Heart right ventricle (tissue), 16 donors: ENCODE data around the gene RHOU. TPM values are rescaled to one million over a fixed set of nuclear protein-coding genes. Genes with fewer than 3 reads are reported as not detected.

ENCODE experiments used
- ATAC-seq, 8 donors: fragments of 200-7000 bp; cut with Tn5 transposase; one replicate each; pipeline ENCODE4 v1.9.1; 2020; ENCODE audit warnings: mild to moderate bottlenecking in 8 of 8, moderate library complexity in 8 of 8, moderate number of reproducible peaks in 1 of 8
- DNase-seq, 2 donors: peaks; one replicate each; pipeline ENCODE4 v3.0.0-alpha.2; 2020
- H3K27ac ChIP-seq, 10 donors: fragments of 200-600 bp; sonication (generic) in 2 of 10; one replicate each; pipeline versions ENCODE4 v1.5.0 to v1.8.0; 2020 to 2022; ENCODE audit warnings: mild to moderate bottlenecking in 3 of 10
- H3K27me3 ChIP-seq, 7 donors: fragments of 200-600 bp; one replicate each; pipeline ENCODE4 v1.8.0; 2021 to 2022; ENCODE audit warnings: mild to moderate bottlenecking in 2 of 7
- H3K36me3 ChIP-seq, 9 donors: fragments of 200-600 bp; sonication (generic) in 1 of 9; one replicate each; pipeline versions ENCODE4 v1.5.0 to v1.8.0; 2020 to 2022; ENCODE audit warnings: mild to moderate bottlenecking in 2 of 9
- H3K4me1 ChIP-seq, 9 donors: fragments of 200-600 bp; sonication (generic) in 1 of 9; one replicate each; pipeline versions ENCODE4 v1.5.0 to v1.8.0; 2020 to 2022; ENCODE audit warnings: mild to moderate bottlenecking in 4 of 9
- H3K4me3 ChIP-seq, 10 donors: fragments of 200-600 bp; sonication (generic) in 2 of 10; one replicate each; pipeline versions ENCODE4 v1.5.0 to v1.8.0; 2020 to 2022; ENCODE audit warnings: mild to moderate bottlenecking in 7 of 10, moderate library complexity in 2 of 10
- H3K9me3 ChIP-seq, 11 donors: fragments of 200-600 bp in 10 of 11; sonication (generic) in 2 of 11; one replicate each; pipeline versions ENCODE4 v1.5.0 to v1.8.0; 2013 to 2022; ENCODE audit warnings: mild to moderate bottlenecking in 2 of 11, control low read depth in 1 of 11, moderate library complexity in 1 of 11
- WGBS, 2 donors: extraction: QIAGEN DNeasy Blood & Tissue Kit; methylation state at CpG; one replicate each; pipeline ENCODE4 v1.1.7; 2013; ENCODE audit warnings: inconsistent platforms in 1 of 2; 5-methylcytosine and 5-hydroxymethylcytosine counted together
- intact Hi-C, 10 donors: fragments of 100-400 bp; cut with DNase I; formaldehyde crosslinking; loops; one replicate each; pipeline versions ENCODE4 v1.11.1 to v1.14.2; 2022
- polyA plus RNA-seq, 2 donors: library from polyadenylated mRNA; stranded (reverse); fragments of 200-250 nt; gene quantifications; one replicate each; pipeline ENCODE4 v1.2.3, GENCODE V29; 2013
- total RNA-seq, 10 donors: library from RNA; stranded (reverse); fragmentation: NEBNext Ultra II Directional in 3 of 10; extraction: Animal tissue kit (Norgen Biotek cat#: 25700) in 3 of 10; gene quantifications; one replicate each; pipeline versions ENCODE4 v1.2.1 to v1.2.4, GENCODE V29; 2021 to 2023
- TF ChIP-seq, protein P1 (sequence below), 9 donors: fragments of 200-600 bp; sonication (generic) in 2 of 9; IDR thresholded peaks; one replicate each; pipeline versions ENCODE4 v1.5.0 to v1.8.0; 2021 to 2022; ENCODE audit warnings: antibody characterized with exemption in 9 of 9, mild to moderate bottlenecking in 5 of 9, moderate library complexity in 1 of 9
- donor health status: Arrhythmogenic right ventricular cardiomyopathy.
- donor health status: ischemic (EF 13 %, LVEDD 7.1; RV severe dilation, severe dysfunction).
- donor health status: healthy with polysubstance abuse.
- donor health status: DM: no; HTN: yes; CAD: no.
- donor health status: DM: no; HTN: no; CAD: no.
- donor health status: ischemic (EF 25% LVEDD 6.9; RV normal size, moderate dysfunction).
- donor health status: ischemic (EF 25% LVEDD 5.7; RV mildly dilated, moderate dysfunction).
- donor health status: healthy.
- donor health status: DM: yes; HTN: yes; CAD: no.
- donor health status: Ischemic cardiomyopathy.
- donor health status: ischemic (EF 35%, LVEDD 5.7; RV mildly dilated, moderate dysfunction).
- donor health status: nonischemic (EF 11% LVEDD 7.7; RV severe dilation, severe dysfunction).
- donor health status: DM: yes; HTN: yes; CAD: no.
- donor health status: PGD.
- donor health status: ischemic (EF 29% LVEDD 5.4; RV normal size, mild dysfunction).
- donor health status: nonischemic (EF 23%, LVEDD 6.1; RV moderate dilation, normal function).

The RHOU gene
- total and polyA plus RNA-seq, 12 donors, result 1.00 to 10.8 (median 3.3) TPM

DNA sequence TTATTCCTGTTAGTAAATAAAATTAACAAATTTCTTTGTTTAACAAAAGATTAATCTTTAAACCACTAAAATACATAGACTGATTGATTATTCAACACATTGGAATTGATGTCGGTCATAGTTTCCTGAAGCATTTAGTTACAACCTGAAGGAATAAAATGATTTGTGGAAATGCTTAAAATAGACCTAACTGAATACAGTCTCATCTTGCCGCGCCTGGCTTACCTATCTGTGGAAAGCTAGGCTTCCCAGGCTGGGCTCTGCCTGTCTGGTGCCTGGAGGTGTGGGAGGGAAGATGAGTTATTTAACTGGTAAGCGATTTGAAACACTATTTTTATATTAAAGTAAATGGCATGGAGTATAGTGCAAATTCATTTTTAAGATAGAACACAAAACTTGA is 10.2 kb downstream of the RHOU start:
- TF ChIP-seq, protein P1, sequence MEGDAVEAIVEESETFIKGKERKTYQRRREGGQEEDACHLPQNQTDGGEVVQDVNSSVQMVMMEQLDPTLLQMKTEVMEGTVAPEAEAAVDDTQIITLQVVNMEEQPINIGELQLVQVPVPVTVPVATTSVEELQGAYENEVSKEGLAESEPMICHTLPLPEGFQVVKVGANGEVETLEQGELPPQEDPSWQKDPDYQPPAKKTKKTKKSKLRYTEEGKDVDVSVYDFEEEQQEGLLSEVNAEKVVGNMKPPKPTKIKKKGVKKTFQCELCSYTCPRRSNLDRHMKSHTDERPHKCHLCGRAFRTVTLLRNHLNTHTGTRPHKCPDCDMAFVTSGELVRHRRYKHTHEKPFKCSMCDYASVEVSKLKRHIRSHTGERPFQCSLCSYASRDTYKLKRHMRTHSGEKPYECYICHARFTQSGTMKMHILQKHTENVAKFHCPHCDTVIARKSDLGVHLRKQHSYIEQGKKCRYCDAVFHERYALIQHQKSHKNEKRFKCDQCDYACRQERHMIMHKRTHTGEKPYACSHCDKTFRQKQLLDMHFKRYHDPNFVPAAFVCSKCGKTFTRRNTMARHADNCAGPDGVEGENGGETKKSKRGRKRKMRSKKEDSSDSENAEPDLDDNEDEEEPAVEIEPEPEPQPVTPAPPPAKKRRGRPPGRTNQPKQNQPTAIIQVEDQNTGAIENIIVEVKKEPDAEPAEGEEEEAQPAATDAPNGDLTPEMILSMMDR (IDR thresholded peaks at IDR 0.05), result no peak
- ATAC-seq, result no peak
- H3K27me3 ChIP-seq, result peaks cover 0 to 17% (median 0%) of the 10 kb centered on the region in 7 donors
- peaks cover 0 to 66% (median 0%) of the 10 kb centered on the region in 9 donors for H3K36me3 ChIP-seq
- no peak overlapping the region for H3K27ac ChIP-seq
- H3K4me1 ChIP-seq, result peaks cover 0 to 12% (median 0%) of the 10 kb centered on the region in 9 donors
- intact Hi-C loops, result no loop called here
- no peak for DNase-seq
- 91 to 93% methylated on average over 4 of the region's 4 CpGs for WGBS, 2 donors
- H3K4me3 ChIP-seq, result no peak overlapping the region
- no peaks in the 10 kb centered on the region for H3K9me3 ChIP-seq

GRCh38 chr1:228747301-228747935 is 12.1 kb downstream of the RHOU start:
- Histone ChIP-seq H3K27ac (no peak overlapping the region), H3K9me3 (no peaks in the 10 kb centered on the region), H3K36me3 (peaks cover 0 to 47% (median 0%) of the 10 kb centered on the region in 9 donors), H3K27me3 (peaks cover 0 to 35% (median 8%) of the 10 kb centered on the region in 7 donors), H3K4me1 (no peaks in the 10 kb centered on the region), H3K4me3 (no peak overlapping the region)
- intact Hi-C loops, result no loop called here
- 80 to 89% methylated on average over 3 of the region's 3 CpGs for WGBS, 2 donors
- DNase-seq (no peak), ATAC-seq (no peak)
- TF ChIP-seq, protein P1 (IDR thresholded peaks at IDR 0.05), result no peak

DNA sequence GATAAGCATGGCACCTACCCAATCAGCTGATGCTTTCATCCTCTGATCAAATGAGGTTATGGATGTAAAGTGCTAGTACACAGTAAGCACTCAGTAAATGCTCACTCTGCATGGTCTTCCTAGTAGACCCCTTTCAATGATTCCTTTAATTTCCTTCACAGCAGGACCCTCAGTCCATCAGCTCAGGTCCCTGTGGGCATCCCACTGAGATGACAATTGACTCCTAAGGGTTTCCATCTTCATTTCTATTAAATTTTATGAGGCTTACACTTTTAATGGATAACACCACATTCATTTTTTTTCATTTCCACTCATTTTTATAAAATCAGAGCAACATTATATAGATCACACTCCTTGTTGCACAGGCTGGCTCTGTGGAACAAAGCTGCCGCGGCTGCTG is 12.8 kb downstream of the RHOU start:
- DNase-seq (no peak), ATAC-seq (no peak)
- H3K9me3 ChIP-seq, result no peaks in the 10 kb centered on the region
- H3K36me3 ChIP-seq, result peaks cover 0 to 41% (median 0%) of the 10 kb centered on the region in 9 donors
- intact Hi-C loops, result no loop called here
- no peaks in the 10 kb centered on the region for H3K4me1 ChIP-seq
- WGBS, 2 donors, result 84 to 89% methylated on average over 2 of the region's 2 CpGs
- peaks cover 0 to 41% (median 13%) of the 10 kb centered on the region in 7 donors for H3K27me3 ChIP-seq
- no peak overlapping the region for H3K4me3 ChIP-seq
- TF ChIP-seq, protein P1 (IDR thresholded peaks at IDR 0.05), result no peak
- H3K27ac ChIP-seq, result no peak overlapping the region

- H3K4me1 ChIP-seq, result peaks cover 0 to 3% (median 0%) of the 10 kb centered on the region in 9 donors
- no peak overlapping the region for H3K4me3 ChIP-seq
- no peak overlapping the region for H3K27ac ChIP-seq
- intact Hi-C loops, result no loop called here
- DNase-seq, result no peak
- TF ChIP-seq, protein P1 (IDR thresholded peaks at IDR 0.05), result no peak
- peaks cover 0 to 45% (median 17%) of the 10 kb centered on the region in 7 donors for H3K27me3 ChIP-seq
- no peak for ATAC-seq
- H3K36me3 ChIP-seq, result peaks cover 0 to 37% (median 0%) of the 10 kb centered on the region in 9 donors
- no peaks in the 10 kb centered on the region for H3K9me3 ChIP-seq
- WGBS, 2 donors, result 60 to 79% methylated on average over 3 of the region's 3 CpGs
Observed at GRCh38 chr1:228748431-228748830, 13.2 kb downstream of the RHOU start.
